ENCODE measurements around the gene TMEM52B. TPM values are rescaled to one million over a fixed set of nuclear protein-coding genes. Genes with fewer than 3 reads are reported as not detected.

Gene TMEM52B
- total and polyA plus RNA-seq, 2 of the 13 experiments (the other 11 are each of a cell fraction or from before 2014, with no cell fraction given), result not detected

DNA sequence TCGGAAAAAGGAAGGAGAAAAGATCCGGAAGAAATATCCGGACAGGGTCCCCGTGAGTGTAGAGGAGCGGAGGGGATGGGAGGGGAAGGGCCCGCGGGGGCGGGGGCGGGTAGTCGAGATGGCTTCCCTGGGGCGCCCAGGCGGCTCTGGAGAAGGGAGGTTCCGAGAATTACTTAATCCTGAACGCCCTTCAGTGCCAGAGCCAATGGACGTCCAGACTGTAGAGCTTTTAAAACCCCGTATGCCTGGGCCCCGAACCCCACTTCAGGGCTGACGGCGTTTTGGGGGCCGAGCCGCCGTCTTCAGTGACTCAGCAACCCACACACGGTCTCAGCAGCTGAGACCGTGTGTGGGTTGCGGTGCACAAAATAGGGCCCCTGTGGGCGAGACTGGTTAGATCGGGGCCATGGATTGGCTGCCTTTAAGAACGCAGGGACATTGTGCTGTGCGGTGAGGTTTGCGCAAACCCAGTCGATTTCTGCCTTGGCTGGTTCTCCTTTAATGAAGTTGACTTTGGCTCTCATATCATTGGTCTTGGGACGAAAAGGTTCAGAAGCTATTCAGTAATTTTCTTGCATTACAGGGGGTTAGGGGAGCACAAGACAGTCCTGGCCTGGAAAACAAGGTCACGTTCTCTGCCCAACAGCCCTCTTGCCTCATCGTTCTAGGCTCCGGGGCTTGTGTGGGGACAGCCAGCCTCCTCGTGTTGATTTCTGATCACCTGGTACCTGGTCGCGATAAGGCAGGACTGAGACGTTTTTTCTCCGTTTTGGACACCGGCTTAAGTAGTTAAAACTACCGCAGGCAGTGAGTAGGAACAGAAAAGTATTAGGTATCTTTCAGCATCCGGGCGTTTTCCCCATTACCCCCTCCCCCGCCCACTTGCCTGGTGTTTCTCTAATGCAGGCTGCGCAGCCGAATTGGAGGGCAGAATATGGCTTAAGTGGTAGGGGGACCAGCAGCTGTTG lies 34.6 kb downstream of the TMEM52B start (continued):
- TF ChIP-seq, protein P1, sequence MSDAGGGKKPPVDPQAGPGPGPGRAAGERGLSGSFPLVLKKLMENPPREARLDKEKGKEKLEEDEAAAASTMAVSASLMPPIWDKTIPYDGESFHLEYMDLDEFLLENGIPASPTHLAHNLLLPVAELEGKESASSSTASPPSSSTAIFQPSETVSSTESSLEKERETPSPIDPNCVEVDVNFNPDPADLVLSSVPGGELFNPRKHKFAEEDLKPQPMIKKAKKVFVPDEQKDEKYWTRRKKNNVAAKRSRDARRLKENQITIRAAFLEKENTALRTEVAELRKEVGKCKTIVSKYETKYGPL (CRISPR knock-in tag; IDR thresholded peaks at IDR 0.05), result no peak
- TF ChIP-seq NR2C2 (CRISPR knock-in tag; IDR thresholded peaks at IDR 0.05; ENCODE audit: borderline replicate concordance) (no peak), CENPT (CRISPR knock-in tag; IDR thresholded peaks at IDR 0.05; ENCODE audit: low read depth) (no peak), MATR3 (CRISPR knock-in tag; IDR thresholded peaks at IDR 0.05) (no peak), YEATS4 (CRISPR knock-in tag; IDR thresholded peaks at IDR 0.05; ENCODE audit: borderline replicate concordance) (peak; percentile 21; the same call in 1 of the 2 replicates), RXRA (CRISPR knock-in tag; IDR thresholded peaks at IDR 0.05) (0 out of 2 replicates have a peak, but pooled peaks have one; percentile 19), ZNF354B (CRISPR knock-in tag; IDR thresholded peaks at IDR 0.05) (no peak), RBM39 (IDR thresholded peaks at IDR 0.05; ENCODE audit: low read depth, low read length, poor library complexity, severe bottlenecking) (peak; percentile 40), CEBPB (IDR thresholded peaks at IDR 0.05; ENCODE audit: borderline replicate concordance, low read depth, low read length) (peak; percentile 53; the same call in 1 of the 2 replicates), ZNF124 (CRISPR knock-in tag; IDR thresholded peaks at IDR 0.05) (no peak), ZFP90 (CRISPR knock-in tag; IDR thresholded peaks at IDR 0.05; ENCODE audit: borderline replicate concordance) (no peak), ZNF12 (CRISPR knock-in tag; IDR thresholded peaks at IDR 0.05) (0 out of 2 replicates have a peak, but pooled peaks have one; percentile 4)
- TF ChIP-seq, protein P2, sequence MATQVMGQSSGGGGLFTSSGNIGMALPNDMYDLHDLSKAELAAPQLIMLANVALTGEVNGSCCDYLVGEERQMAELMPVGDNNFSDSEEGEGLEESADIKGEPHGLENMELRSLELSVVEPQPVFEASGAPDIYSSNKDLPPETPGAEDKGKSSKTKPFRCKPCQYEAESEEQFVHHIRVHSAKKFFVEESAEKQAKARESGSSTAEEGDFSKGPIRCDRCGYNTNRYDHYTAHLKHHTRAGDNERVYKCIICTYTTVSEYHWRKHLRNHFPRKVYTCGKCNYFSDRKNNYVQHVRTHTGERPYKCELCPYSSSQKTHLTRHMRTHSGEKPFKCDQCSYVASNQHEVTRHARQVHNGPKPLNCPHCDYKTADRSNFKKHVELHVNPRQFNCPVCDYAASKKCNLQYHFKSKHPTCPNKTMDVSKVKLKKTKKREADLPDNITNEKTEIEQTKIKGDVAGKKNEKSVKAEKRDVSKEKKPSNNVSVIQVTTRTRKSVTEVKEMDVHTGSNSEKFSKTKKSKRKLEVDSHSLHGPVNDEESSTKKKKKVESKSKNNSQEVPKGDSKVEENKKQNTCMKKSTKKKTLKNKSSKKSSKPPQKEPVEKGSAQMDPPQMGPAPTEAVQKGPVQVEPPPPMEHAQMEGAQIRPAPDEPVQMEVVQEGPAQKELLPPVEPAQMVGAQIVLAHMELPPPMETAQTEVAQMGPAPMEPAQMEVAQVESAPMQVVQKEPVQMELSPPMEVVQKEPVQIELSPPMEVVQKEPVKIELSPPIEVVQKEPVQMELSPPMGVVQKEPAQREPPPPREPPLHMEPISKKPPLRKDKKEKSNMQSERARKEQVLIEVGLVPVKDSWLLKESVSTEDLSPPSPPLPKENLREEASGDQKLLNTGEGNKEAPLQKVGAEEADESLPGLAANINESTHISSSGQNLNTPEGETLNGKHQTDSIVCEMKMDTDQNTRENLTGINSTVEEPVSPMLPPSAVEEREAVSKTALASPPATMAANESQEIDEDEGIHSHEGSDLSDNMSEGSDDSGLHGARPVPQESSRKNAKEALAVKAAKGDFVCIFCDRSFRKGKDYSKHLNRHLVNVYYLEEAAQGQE (IDR thresholded peaks at IDR 0.05; ENCODE audit: borderline replicate concordance in 1 of 2, low read depth in 1 of 2, low read length in 2 of 2), result no peak
- TF ChIP-seq, protein P3, sequence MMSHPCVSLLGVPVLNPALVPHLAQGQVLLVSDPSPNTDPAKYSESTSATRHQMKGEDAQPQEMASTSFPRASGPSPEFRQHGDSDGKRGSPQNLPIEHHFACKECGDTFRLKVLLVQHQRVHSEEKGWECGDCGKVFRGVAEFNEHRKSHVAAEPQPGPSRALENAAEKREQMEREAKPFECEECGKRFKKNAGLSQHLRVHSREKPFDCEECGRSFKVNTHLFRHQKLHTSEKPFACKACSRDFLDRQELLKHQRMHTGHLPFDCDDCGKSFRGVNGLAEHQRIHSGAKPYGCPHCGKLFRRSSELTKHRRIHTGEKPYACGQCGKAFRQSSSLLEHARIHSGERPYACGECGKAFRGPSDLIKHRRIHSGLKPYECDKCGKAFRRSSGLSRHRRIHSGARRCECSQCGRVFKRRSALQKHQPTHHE (CRISPR knock-in tag; IDR thresholded peaks at IDR 0.05; ENCODE audit: borderline replicate concordance), result no peak
- TF ChIP-seq, protein P4, sequence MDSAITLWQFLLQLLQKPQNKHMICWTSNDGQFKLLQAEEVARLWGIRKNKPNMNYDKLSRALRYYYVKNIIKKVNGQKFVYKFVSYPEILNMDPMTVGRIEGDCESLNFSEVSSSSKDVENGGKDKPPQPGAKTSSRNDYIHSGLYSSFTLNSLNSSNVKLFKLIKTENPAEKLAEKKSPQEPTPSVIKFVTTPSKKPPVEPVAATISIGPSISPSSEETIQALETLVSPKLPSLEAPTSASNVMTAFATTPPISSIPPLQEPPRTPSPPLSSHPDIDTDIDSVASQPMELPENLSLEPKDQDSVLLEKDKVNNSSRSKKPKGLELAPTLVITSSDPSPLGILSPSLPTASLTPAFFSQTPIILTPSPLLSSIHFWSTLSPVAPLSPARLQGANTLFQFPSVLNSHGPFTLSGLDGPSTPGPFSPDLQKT (CRISPR knock-in tag; IDR thresholded peaks at IDR 0.05; ENCODE audit: borderline replicate concordance), result no peak
- TF ChIP-seq, protein P5, sequence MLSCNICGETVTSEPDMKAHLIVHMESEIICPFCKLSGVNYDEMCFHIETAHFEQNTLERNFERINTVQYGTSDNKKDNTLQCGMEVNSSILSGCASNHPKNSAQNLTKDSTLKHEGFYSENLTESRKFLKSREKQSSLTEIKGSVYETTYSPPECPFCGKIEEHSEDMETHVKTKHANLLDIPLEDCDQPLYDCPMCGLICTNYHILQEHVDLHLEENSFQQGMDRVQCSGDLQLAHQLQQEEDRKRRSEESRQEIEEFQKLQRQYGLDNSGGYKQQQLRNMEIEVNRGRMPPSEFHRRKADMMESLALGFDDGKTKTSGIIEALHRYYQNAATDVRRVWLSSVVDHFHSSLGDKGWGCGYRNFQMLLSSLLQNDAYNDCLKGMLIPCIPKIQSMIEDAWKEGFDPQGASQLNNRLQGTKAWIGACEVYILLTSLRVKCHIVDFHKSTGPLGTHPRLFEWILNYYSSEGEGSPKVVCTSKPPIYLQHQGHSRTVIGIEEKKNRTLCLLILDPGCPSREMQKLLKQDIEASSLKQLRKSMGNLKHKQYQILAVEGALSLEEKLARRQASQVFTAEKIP (CRISPR knock-in tag; IDR thresholded peaks at IDR 0.05; ENCODE audit: borderline replicate concordance), result no peak
- TF ChIP-seq, protein P6, sequence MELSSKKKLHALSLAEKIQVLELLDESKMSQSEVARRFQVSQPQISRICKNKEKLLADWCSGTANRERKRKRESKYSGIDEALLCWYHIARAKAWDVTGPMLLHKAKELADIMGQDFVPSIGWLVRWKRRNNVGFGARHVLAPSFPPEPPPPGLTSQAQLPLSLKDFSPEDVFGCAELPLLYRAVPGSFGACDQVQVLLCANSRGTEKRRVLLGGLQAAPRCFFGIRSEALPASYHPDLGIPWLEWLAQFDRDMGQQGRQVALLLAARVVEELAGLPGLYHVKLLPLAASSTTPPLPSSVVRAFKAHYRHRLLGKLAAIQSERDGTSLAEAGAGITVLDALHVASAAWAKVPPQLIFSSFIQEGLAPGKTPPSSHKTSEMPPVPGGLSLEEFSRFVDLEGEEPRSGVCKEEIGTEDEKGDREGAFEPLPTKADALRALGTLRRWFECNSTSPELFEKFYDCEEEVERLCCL (CRISPR knock-in tag; IDR thresholded peaks at IDR 0.05; ENCODE audit: borderline replicate concordance), result no peak

Data from HepG2 (cell line).